Activated effector memory CD4-positive, alpha-beta T cell treated with Interleukin-2 at 50 U/mL for 16 hours (primary cell): ENCODE data around the gene TMEM38B.
"Not testable (repeated sequence)": the region's sequence is repeated elsewhere in the genome, so short reads cannot be mapped to it uniquely, and the experiment has no call there.

Experiments
- DNase-seq: peaks from one replicate; pipeline ENCODE4 v3.0.0-alpha.2; 2020

The TMEM38B gene

DNA sequence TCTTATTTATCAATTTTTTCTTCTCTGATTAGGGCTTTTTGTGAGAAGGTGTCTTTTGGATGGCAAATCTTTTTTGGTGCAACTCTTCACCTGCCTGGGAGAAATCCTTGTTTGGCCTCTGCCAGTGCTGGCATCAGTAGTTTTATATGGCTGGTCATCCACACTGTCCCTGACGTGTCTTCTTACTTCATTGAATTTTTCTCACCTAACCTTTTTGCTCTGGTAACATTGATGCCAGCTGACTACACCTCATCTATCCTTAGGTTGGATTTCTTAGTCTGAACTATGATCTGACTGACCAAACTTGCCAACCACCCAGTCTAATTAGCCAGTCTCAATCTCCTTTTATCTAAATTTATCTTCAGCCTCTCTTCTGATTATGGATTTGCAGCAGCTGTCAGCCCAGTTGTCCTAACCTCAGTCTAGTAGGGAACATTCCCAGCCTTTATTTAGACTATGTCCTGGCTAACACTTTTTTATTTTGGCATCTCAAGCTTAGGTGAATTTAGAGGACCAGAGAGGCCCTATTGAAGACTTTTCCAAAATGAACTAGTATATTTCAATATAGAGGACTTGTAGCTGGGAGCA, 10.6 kb upstream of the TMEM38B start:
- DNase-seq: no peak

- no peak for DNase-seq
These were observed 7.4 kb upstream of the TMEM38B start for GRCh38 chr9:105686936-105687335.

DNA sequence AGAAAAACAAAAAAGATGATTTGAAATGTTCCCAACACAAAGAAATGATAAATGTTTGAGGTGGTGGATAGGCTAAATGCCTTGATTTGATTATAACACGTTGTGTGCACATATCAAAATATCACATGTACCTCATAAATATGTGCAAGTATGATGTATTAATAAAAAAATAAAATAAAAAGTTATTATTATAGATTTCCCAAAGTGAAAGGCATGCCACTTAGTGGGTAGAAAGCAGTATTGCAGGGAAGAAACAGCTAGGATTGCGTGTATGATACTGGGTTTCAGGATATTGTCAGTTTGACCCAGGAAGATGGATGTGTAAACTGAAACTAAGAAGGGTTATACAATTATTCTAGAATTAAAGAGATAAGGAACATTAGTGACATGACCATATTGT, 3.6 kb upstream of the TMEM38B start:
- DNase-seq: no peak

GRCh38 chr9:105693435-105694189, 729 bp upstream of the TMEM38B start:
- no peak for DNase-seq

GRCh38 chr9:105694848-105695581, 674 bp downstream of the TMEM38B start:
- DNase-seq: peak; percentile 36

GRCh38 chr9:105696219-105696793, 2.0 kb downstream of the TMEM38B start:
- no peak for DNase-seq

- DNase-seq: no peak
These were observed 3.5 kb downstream of the TMEM38B start for GRCh38 chr9:105697871-105698270.

DNA sequence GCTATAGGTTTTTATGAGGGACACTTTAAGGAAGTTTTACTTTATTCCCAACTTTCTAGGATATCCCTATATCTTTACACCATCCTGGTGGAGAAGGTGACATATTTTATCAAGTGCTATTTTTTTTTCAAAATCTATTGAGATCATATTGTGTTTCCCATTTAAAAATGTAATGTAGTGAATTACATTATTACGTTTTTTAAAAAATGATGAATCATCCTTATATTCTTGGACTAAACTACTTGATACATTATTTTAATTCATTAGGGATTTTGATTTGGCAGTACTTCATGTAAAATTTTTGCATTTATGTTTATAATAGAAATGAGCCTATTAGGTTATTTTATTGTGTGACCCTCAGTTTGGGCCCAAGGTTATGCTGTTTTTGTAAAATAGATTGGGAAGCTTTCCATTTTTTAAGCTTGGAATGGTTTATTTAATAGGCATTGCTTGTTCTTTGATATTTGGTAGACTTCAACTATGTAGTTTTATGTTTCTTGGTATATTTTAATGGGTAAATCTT, 4.1 kb downstream of the TMEM38B start:
- no peak for DNase-seq

GRCh38 chr9:105700668-105701067, 6.3 kb downstream of the TMEM38B start:
- DNase-seq: no peak

DNA sequence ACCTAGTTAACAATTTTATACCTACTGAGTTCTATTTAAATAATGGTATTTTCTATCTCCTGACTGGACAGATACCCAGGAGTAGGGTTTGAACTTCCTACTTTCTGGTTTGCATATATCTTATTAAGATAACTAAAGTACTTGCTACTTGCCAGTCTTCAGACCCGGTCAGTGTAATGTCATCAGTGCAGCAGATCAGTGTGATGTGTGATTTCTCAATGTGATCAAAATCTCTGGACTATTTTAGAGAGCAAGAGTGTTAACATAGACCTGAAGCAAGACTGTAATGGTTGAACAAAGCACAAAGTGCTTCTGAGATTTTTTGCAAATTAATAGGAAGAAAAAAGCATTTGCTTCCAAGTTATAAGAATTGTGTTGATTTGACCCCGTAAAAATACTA, 6.8 kb downstream of the TMEM38B start:
- no peak for DNase-seq

GRCh38 chr9:105702207-105702606, 7.9 kb downstream of the TMEM38B start:
- no peak for DNase-seq

GRCh38 chr9:105703638-105704037, 9.3 kb downstream of the TMEM38B start:
- DNase-seq: not testable (repeated sequence)

- no peak for DNase-seq
These were observed 11.8 kb downstream of the TMEM38B start for GRCh38 chr9:105706156-105706555.

- no peak for DNase-seq
These were observed 14.1 kb downstream of the TMEM38B start for GRCh38 chr9:105708405-105708804.

DNA sequence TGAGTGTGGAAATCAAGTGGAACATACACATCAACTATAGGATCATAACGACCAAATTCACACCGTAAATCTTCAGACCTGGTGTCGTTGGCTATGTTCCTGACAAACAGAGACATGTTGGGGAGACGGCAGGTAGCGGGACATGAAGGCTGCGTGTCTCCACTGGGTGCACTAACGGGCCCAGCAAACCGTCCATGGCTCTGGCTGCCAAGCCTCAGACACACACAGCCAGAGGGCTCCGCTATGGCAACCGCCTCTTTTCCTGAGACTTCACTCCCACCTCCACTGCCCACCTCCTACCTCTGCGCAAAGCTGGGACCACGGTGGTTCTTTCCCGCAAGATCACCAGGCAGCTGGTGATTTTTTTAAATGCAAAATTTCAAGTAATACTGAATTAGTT, 16.3 kb downstream of the TMEM38B start:
- DNase-seq: no peak

DNA sequence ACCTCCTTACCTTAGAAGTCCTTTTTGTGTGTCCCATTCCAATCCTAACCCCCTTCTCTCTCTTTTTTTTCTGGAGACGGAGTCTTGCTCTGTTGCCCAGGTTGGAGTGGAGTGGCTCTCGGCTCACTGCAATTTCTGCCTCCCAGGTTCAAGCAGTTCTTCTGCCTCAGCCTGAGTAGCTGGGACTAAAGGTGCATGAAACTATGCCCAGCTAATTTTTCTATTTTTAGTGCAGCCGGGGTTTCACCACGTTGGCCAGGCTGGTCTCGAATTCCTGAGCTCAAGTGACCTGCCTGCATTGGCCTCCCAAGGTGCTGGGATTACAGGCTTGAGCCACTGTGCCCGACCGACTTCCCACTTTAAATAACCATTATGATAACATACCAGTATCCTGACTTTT, 17.5 kb downstream of the TMEM38B start:
- no peak for DNase-seq

GRCh38 chr9:105712297-105712696, 18.0 kb downstream of the TMEM38B start:
- no peak for DNase-seq

GRCh38 chr9:105712773-105713172, 18.4 kb downstream of the TMEM38B start:
- no peak for DNase-seq

GRCh38 chr9:105713260-105714019, 19.1 kb downstream of the TMEM38B start:
- DNase-seq: no peak

DNA sequence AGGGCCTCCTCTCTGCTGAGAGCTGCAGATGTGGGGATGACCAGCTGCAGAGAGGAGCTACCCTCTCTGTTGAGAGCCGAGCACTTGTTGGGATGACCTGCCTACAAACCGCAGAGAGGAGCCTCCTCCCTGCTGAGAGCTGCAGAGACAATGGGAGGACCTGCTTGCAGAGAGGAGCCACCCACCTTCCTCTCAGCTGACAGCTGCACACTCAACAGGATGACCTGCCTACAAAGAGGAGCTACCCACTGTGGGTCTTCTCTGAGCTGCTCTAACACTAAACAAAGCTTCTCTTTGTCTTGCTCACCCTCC, 19.6 kb downstream of the TMEM38B start:
- DNase-seq: no peak

- DNase-seq: no peak
These were observed 21.8 kb downstream of the TMEM38B start for GRCh38 chr9:105716146-105716545.

GRCh38 chr9:105722099-105722498, 27.8 kb downstream of the TMEM38B start:
- DNase-seq: no peak

DNA sequence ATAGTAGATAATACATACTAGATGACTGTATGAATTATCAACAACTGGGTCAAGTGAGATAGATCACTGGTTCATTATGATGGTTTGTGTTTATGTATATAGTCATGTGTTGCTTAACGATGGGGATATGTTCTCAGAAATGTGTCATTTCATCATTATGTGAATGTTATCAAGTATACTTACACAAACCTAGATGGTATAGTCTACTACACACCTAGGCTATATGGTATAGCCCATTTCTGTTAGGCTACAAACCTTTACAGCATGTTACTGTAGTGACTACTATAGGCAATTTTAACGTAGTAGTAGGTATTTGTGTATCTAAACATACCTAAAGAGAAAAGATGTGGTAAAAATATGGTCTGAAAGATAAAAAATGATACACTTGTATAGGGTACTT, 31.0 kb downstream of the TMEM38B start:
- no peak for DNase-seq
